NB4 (cell line): ENCODE data around the gene CEP131.

Experiments
- DNase-seq: peaks from one replicate; pipeline ENCODE4 v3.0.0; 2010; ENCODE audit warnings: low read depth
- H3K4me3 ChIP-seq: one replicate; pipeline ENCODE4 v1.5.1; 2011; ENCODE audit warnings: mild to moderate bottlenecking, low read depth, low read length, moderate library complexity
- MYC ChIP-seq: IDR thresholded peaks from 2 replicates; pipeline ENCODE4 v1.6.1; 2011; ENCODE audit warnings: low read depth, low read length
- POLR2A ChIP-seq: IDR thresholded peaks from 2 replicates; pipeline ENCODE4 v1.6.1; 2011; ENCODE audit warnings: mild to moderate bottlenecking; ENCODE audit not compliant: insufficient read length; ENCODE audit errors: extremely low read depth
- TF ChIP-seq, protein P1 (sequence below): IDR thresholded peaks from one replicate; pipeline ENCODE4 v1.5.1; 2012; ENCODE audit warnings: low read depth, low read length
- TF ChIP-seq, protein P2 (sequence below): IDR thresholded peaks from 2 replicates; pipeline ENCODE4 v1.6.1; 2011; ENCODE audit warnings: low read depth, low read length

The CEP131 gene

DNA sequence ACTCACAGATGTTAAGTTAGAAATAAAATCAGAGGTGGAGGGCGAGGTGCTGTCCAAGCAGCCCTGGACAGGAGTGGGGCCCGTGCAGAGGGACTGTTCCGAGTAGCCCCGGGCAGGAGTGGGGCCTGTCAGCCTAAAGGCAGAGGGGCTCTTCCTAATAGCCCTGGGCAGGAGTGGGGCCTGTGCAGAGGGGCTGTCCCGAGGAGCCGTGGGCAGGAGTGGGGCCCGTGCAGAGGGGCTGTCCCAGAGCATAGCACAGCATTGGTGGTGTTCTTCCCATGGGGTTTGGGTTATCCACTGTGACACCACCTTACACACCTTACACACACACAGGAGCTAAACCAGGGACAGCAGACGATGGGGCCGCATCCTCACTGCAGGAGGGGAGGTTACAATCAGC is 10.4 kb downstream of the CEP131 start:
- DNase-seq: no peak
- TF ChIP-seq, protein P1, sequence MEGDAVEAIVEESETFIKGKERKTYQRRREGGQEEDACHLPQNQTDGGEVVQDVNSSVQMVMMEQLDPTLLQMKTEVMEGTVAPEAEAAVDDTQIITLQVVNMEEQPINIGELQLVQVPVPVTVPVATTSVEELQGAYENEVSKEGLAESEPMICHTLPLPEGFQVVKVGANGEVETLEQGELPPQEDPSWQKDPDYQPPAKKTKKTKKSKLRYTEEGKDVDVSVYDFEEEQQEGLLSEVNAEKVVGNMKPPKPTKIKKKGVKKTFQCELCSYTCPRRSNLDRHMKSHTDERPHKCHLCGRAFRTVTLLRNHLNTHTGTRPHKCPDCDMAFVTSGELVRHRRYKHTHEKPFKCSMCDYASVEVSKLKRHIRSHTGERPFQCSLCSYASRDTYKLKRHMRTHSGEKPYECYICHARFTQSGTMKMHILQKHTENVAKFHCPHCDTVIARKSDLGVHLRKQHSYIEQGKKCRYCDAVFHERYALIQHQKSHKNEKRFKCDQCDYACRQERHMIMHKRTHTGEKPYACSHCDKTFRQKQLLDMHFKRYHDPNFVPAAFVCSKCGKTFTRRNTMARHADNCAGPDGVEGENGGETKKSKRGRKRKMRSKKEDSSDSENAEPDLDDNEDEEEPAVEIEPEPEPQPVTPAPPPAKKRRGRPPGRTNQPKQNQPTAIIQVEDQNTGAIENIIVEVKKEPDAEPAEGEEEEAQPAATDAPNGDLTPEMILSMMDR: no peak
- TF ChIP-seq POLR2A (no peak), MYC (no peak)
- TF ChIP-seq, protein P2, sequence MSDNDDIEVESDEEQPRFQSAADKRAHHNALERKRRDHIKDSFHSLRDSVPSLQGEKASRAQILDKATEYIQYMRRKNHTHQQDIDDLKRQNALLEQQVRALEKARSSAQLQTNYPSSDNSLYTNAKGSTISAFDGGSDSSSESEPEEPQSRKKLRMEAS: no peak
- H3K4me3 ChIP-seq: no peak overlapping the region

DNA sequence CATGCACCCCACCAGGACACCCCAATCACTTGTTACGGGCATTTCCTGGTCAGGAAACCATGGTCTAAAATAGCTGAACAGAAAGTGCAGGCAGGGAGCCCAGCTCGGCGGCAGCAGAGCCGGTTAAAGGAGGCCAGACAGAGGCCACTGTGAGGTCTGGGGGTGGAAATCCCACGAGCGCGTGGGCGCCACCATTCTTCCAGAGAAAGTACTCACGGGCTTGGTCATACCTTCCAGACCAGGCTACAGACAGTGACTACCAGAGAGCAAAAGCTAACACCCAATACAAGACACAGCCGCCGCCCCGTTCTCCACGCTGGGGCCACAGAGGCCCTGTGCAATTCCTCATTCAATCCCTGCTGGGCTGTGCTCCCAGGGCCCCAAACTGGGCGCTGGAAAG is 11.9 kb downstream of the CEP131 start:
- DNase-seq: peak; percentile 38
- H3K4me3 ChIP-seq: no peak overlapping the region
- TF ChIP-seq POLR2A (no peak), MYC (no peak)
- TF ChIP-seq, protein P2: no peak
- TF ChIP-seq, protein P1: no peak

DNA sequence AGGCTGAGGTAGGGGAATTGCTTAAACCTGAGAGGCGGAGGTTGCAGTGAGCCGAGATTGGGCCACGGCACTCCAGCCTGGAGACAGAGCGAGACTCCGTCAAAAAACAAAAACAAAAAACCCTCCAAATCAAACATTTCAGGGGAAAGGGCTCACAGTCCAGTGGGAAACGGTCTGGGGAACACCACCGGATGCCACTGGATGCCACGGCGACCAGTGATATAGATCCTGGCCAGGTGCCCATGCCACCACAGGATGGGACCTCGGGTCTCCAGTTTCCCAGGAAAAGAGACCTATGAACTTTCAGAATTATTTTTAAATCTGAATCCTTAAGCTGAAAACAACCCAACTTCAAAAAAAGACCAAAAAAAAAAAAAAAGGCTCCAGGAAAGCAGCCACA is 12.3 kb downstream of the CEP131 start:
- H3K4me3 ChIP-seq: no peak overlapping the region
- no peak for DNase-seq
- TF ChIP-seq, protein P2: no peak
- TF ChIP-seq, protein P1: no peak
- TF ChIP-seq MYC (no peak), POLR2A (no peak)

DNA sequence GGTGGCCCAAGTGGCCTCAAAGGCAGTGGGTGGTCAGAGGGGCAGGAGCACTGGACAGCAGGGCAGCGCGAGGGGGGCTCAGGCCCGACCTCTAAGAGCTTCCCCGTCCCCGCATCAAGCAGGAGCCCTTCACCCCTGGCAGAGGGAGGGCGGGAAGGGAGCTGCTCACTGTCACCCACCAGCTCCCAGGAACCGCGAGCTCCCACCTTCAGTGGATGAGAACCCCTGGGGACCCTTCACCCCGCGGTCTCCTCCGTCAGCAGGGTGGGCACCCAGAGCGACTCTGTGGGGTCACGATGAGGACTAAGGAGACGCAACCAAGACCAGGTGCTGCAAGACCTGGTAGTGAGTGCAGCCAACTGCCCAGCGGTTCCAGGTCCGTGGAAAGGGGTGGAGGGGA is 13.6 kb downstream of the CEP131 start:
- no peak for DNase-seq
- TF ChIP-seq MYC (no peak), POLR2A (no peak)
- TF ChIP-seq, protein P2: no peak
- TF ChIP-seq, protein P1: no peak
- no peak overlapping the region for H3K4me3 ChIP-seq

DNA sequence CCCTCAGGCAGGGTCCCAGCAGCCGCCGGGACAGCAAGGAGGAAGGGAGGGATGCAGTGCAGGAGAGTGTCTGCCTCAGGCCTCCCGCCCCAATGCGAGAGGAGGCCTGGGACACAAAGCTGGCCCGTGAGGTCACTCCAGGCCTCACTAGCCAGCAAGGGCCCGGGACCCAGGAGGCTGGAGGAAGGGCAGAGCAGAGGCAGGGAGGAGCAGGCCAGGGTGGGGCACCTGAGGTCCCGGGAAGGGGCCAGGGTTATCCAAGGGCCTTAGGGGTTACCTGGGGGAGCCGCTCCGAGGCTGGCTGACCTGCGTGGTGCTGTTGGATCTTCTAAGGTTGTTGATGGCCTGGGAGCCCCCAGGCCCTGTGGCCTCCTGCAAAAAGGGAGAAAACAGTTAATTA is 14.1 kb downstream of the CEP131 start:
- DNase-seq: no peak
- H3K4me3 ChIP-seq: no peak overlapping the region
- TF ChIP-seq, protein P1: no peak
- TF ChIP-seq, protein P2: no peak
- TF ChIP-seq MYC (no peak), POLR2A (no peak)
